Adrenal gland (tissue), 12 donors: ENCODE data around the gene LYRM1. TPM values are rescaled to one million over a fixed set of nuclear protein-coding genes. Genes with fewer than 3 reads are reported as not detected.

Source experiments
- DNase-seq, 7 donors: peaks; one replicate each; pipeline ENCODE4 v3.0.0-alpha.2; 2019 to 2020
- H3K27ac ChIP-seq, 5 donors: fragments of 200-600 bp; sonication (generic) in 4 of 5; 1 replicate in 3 of 5; 2 replicates in 2 of 5; pipeline versions ENCODE4 v1.5.1 to v1.8.0; 2016 to 2020; ENCODE audit warnings: mild to moderate bottlenecking in 1 of 5
- H3K27me3 ChIP-seq: fragments of 200-600 bp; 2 replicates; pipeline ENCODE4 v1.8.0; 2021
- H3K36me3 ChIP-seq, 2 donors: fragments of 200-600 bp; replicated peaks in 1 of 2; 1 replicate in 1 of 2; 2 replicates in 1 of 2; pipeline versions ENCODE4 v1.5.1 to v1.8.0; 2018 to 2022
- H3K4me1 ChIP-seq, 2 donors: fragments of 200-600 bp; replicated peaks in 1 of 2; 1 replicate in 1 of 2; 2 replicates in 1 of 2; pipeline versions ENCODE4 v1.5.1 to v1.8.0; 2018 to 2021
- H3K4me3 ChIP-seq, 4 donors: fragments of 200-600 bp; sonication (generic) in 3 of 4; one replicate each; pipeline ENCODE4 v1.5.1; 2016 to 2018
- H3K9me3 ChIP-seq, 3 donors: fragments of 200-600 bp; sonication (generic) in 1 of 3; replicated peaks in 1 of 3; 1 replicate in 2 of 3; 2 replicates in 1 of 3; pipeline versions ENCODE4 v1.5.1 to v1.8.0; 2016 to 2021
- POLR2A ChIP-seq, 2 donors: fragments of 450-650 bp; IDR thresholded peaks; one replicate each; pipeline ENCODE4 v1.6.1; 2017; ENCODE audit warnings: antibody characterized with exemption in 2 of 2, mild to moderate bottlenecking in 2 of 2, moderate library complexity in 1 of 2
- WGBS, 4 donors: extraction: QIAGEN DNeasy Blood & Tissue Kit in 2 of 4; methylation state at CpG; one replicate each; pipeline versions ENCODE4 v1.1.5 to v1.1.7; 2013 to 2017; 5-methylcytosine and 5-hydroxymethylcytosine counted together
- intact Hi-C, 2 donors: fragments of 100-400 bp; cut with DNase I; formaldehyde crosslinking; loops; one replicate each; pipeline versions ENCODE4 v1.14.1 to v1.15.0; 2022 to 2023
- polyA plus RNA-seq, 3 donors: library from polyadenylated mRNA; stranded (reverse); fragments of 200-250 nt in 2 of 3; fragments of 350-450 nt in 1 of 3; fragmentation: Illumina TruSeq in 1 of 3; extraction: RNeasy Lipid Tissue Mini Kit (QIAGEN cat#74804) in 1 of 3; gene quantifications; one replicate each; pipeline ENCODE4 v1.2.3, GENCODE V29; 2013 to 2014
- total RNA-seq, 9 donors: library from RNA; depleted of rRNA in 4 of 9; stranded (reverse); fragments of >200 nt in 4 of 9; fragments of 120-200 nt in 1 of 9; fragmentation: NEBNext Ultra II Directional in 1 of 9; extraction: Animal tissue kit (Norgen Biotek cat#: 25700) in 1 of 9; gene quantifications; one replicate each; pipeline versions ENCODE4 v1.1.0 to v1.2.4, GENCODE V29; 2013 to 2023
- TF ChIP-seq, protein P1 (sequence below), 6 experiments: fragments of 450-650 bp in 4 of 6; fragments of 200-600 bp in 2 of 6; sonication (generic) in 1 of 6; IDR thresholded peaks; 1 replicate in 5 of 6; 2 replicates in 1 of 6; pipeline versions ENCODE4 v1.5.1 to v1.8.0; 2016 to 2021; ENCODE audit warnings: antibody characterized with exemption in 6 of 6, mild to moderate bottlenecking in 2 of 6, moderate library complexity in 1 of 6
- donor health status: healthy with polysubstance abuse.
- donor health status: Bipolar disorder and iron deficiency.
- donor health status: DM: yes; HTN: yes; CAD: no.
- donor health status: DM: no; HTN: no; CAD: no.
- donor health status: DM: no; HTN: no; CAD: no.
- donor health status: DM: yes; HTN: yes; CAD: no.

Gene LYRM1
- total and polyA plus RNA-seq, 12 donors = 18.0 to 74.0 (median 38.0) TPM

DNA sequence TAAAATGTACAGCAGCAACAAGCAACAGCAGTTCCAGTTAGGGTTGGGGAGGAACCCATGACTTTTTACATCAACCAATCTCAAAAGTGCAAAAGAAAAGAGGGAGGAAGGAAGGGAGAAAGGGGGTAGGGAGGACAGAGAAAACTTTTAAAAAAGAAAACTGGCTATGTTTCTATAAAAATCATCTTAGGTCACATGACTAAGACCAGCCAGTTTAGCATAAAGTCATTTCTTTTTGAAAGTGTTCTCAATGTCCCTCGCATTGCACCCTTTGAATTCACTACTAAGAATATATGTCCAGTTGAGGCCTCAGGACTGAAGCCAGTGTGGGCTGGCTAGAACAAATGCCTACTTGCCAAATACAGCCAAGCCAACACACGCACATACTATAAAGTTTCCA lies 29.3 kb upstream of the LYRM1 start:
- Histone ChIP-seq H3K27me3 (no peaks in the 10 kb centered on the region), H3K4me1 (peaks cover 44 to 62% of the 10 kb centered on the region in 2 donors), H3K27ac (peak overlapping the region in 2 of 5 donors; percentile 77 to 85), H3K4me3 (no peak overlapping the region), H3K36me3 (no peaks in the 10 kb centered on the region), H3K9me3 (no peaks in the 10 kb centered on the region)
- DNase-seq = no peak
- WGBS, 4 donors = 39 to 88% (median 62%) methylated on average over 2 of the region's 2 CpGs
- intact Hi-C loops = no loop called here
- no peak for TF ChIP-seq POLR2A (IDR thresholded peaks at IDR 0.05)
- TF ChIP-seq, protein P1, sequence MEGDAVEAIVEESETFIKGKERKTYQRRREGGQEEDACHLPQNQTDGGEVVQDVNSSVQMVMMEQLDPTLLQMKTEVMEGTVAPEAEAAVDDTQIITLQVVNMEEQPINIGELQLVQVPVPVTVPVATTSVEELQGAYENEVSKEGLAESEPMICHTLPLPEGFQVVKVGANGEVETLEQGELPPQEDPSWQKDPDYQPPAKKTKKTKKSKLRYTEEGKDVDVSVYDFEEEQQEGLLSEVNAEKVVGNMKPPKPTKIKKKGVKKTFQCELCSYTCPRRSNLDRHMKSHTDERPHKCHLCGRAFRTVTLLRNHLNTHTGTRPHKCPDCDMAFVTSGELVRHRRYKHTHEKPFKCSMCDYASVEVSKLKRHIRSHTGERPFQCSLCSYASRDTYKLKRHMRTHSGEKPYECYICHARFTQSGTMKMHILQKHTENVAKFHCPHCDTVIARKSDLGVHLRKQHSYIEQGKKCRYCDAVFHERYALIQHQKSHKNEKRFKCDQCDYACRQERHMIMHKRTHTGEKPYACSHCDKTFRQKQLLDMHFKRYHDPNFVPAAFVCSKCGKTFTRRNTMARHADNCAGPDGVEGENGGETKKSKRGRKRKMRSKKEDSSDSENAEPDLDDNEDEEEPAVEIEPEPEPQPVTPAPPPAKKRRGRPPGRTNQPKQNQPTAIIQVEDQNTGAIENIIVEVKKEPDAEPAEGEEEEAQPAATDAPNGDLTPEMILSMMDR (IDR thresholded peaks at IDR 0.05) = no peak

DNA sequence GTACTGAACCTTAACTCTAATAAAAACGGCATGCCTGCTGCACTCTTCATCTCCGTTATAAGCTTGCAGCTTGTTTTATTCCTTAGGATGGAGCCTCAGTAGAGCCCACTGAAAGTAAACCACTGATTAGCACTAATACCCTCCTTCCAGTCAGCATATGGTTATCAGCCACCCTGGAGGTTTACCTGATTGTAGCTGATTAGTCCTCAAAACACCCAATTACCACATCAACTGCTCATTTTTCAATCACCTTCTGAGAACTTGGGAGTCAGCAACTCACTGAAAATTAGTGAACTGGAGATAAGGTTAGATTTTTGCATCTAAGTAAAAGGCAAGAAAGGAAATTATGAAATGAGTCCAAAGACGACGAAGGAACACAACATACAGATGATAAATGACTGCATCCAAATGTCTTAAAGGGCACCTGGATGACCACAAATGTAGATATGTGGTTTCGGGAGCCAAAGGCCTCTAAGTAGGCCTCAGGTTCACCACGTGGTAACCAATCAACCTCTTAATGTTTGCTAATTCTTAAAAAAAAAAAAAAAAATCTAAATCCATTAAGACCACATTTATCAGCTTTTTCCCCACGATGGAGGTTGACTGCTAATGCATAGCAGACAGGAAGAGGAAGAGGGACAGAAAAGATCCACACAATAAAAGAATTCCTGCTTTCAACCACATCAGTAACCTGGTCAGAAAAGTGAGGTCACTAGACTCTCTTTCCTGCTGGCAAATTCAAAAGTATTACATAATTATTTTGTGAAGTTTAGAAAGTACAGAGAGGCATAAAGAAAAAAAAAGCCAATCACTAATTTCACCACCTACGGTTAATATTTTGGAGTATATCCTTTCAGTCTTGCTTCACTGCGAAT lies 28.4 kb upstream of the LYRM1 start:
- TF ChIP-seq, protein P1 (IDR thresholded peaks at IDR 0.05) = no peak
- no peak for TF ChIP-seq POLR2A (IDR thresholded peaks at IDR 0.05)
- Histone ChIP-seq H3K4me3 (no peak overlapping the region), H3K27ac (peak overlapping the region in 1 of 5 donors; percentile 32), H3K36me3 (no peaks in the 10 kb centered on the region), H3K27me3 (no peaks in the 10 kb centered on the region), H3K9me3 (no peaks in the 10 kb centered on the region), H3K4me1 (peaks cover 35 to 53% of the 10 kb centered on the region in 2 donors)
- DNase-seq = no peak
- intact Hi-C loops = no loop called here
- WGBS, 4 donors = 72 to 75% (median 74%) methylated on average over 9 of the region's 9 CpGs

DNA sequence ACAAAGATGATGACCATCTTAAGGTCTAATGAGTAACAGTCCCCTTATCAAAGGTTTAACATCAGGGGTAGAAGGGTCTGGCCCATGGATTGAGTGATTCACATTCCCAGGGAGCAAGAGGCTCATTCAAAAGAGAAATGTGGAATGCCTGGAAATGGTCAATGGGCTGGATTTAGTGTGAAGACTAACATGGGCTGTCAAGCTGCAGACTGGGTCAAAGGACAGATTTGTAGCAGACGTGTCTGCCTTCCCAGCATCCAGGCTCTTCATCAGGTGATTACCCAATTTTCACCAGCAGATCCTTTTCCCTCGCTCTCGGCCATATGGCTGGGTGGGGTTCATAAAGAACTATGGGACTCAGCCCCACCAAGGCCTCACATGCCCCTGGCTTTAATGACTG lies 27.2 kb upstream of the LYRM1 start:
- intact Hi-C loops = no loop called here
- Histone ChIP-seq H3K27me3 (no peaks in the 10 kb centered on the region), H3K4me1 (peaks cover 32 to 53% of the 10 kb centered on the region in 2 donors), H3K27ac (peak overlapping the region in 1 of 5 donors; percentile 9), H3K36me3 (no peaks in the 10 kb centered on the region), H3K4me3 (no peak overlapping the region), H3K9me3 (no peaks in the 10 kb centered on the region)
- TF ChIP-seq, protein P1 (IDR thresholded peaks at IDR 0.05) = no peak
- no peak for TF ChIP-seq POLR2A (IDR thresholded peaks at IDR 0.05)
- 88 to 96% (median 91%) methylated on average over 3 of the region's 3 CpGs for WGBS, 4 donors
- DNase-seq = no peak

DNA sequence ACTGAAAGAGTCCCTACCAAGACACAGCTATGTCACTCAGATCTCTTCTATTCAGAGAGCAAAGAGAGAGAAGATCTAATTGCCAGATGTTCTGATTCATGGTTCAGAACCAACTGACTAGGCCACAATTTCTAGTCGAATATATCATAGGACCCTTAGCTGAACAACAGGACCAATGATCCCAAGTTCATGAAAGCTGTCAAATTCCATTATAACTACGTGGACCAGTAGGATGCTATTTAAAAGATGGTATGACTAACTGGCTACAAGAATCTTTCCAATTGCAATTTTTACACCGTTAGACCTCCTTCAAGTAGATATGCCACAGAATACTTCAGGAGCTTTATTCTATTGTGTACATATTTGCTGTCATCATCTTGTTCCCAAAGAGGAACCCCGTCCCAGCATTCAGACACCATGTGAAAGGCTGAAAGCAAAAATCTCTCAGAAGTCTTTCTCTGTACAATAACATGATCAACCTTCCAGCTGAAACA lies 26.4 kb upstream of the LYRM1 start:
- Histone ChIP-seq H3K27me3 (no peaks in the 10 kb centered on the region), H3K27ac (no peak overlapping the region), H3K36me3 (no peaks in the 10 kb centered on the region), H3K4me3 (no peak overlapping the region), H3K9me3 (no peaks in the 10 kb centered on the region), H3K4me1 (peaks cover 33 to 53% of the 10 kb centered on the region in 2 donors)
- DNase-seq = no peak
- no peak for TF ChIP-seq POLR2A (IDR thresholded peaks at IDR 0.05)
- TF ChIP-seq, protein P1 (IDR thresholded peaks at IDR 0.05) = no peak
- WGBS, 4 donors = 89 to 92% (median 91%) methylated on average over 4 of the region's 4 CpGs
- intact Hi-C loops = no loop called here
